Activated T-cell treated with anti-CD3 and anti-CD28 coated beads for 4 hours (primary cell): ENCODE data around the gene CNFN.

Experiments
- DNase-seq: peaks from one replicate; pipeline ENCODE4 v3.0.0-alpha.2; 2020

Gene CNFN

DNA sequence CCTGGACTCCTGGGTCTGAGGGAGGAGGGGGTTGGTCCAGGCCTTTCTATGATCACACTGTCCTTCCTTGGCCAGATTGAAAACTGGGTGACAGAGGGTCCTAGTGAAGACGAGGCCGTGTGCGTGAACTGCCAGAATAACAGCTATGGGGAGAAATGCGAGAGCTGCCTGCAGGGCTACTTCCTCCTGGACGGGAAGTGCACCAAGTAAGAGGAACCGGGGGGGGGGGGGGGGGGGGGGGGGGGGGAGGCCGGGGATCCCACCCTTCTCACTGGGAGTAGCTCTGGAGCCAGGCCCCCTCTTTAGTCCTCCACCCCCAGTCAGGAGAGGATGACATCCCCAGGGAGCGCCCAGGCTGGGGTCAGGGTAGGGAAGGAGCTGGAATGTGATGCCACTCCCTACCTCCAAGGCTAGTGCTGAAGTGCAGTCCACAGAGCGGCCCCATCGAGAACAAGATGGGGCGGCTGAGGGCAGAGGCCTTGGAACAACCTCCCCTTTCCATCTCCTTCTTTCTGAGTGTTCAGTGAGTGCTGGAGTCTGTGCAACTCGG, 19.4 kb downstream of the CNFN start:
- no peak for DNase-seq

DNA sequence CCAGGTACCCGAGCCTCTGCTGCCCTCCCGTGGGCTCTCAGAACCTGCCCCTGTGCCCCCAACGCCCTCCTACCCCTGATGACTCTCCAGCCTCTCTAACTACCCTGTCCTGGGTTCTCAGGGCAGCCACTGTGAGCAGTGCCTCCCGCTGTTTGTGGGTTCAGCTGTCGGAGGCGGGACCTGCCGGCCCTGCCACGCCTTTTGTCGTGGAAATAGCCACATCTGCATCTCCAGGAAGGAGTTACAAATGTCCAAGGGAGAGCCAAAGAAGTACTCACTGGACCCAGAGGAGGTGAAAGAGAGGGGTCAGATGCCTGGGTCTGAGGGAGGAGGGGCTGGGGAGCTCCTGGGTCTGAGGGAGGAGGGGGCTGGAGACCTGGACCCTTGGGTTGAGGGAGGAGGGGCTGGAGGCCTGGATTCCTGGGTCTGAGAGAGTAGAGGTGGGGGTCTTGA, 20.0 kb downstream of the CNFN start:
- no peak for DNase-seq

DNA sequence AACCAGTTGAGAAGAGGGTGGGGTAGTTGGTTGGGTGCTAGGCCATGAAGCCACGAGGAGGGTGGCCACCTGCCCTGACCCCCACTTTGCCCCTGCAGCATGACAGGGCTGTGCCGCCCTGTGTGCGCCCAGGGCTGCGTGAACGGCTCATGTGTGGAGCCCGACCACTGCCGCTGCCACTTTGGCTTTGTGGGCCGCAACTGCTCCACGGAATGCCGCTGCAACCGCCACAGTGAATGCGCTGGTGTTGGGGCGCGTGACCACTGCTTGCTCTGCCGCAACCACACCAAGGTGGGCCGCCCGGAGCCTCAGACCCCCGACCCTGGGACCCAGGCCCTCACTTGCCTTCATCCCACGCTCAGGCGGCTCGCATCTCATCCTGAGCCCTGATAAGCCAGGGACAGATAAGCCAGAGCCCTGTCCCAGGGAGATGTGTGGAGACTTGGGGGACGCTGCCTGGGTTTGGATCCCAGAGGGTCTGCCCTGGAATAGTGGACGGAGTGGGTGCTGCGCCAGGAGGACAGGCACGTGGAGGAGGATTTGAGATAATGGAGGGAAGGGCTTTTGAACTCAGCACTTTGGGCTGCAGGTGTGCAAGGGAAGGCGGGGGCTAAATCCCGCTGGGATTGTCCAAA, 20.5 kb downstream of the CNFN start:
- DNase-seq = no peak

DNA sequence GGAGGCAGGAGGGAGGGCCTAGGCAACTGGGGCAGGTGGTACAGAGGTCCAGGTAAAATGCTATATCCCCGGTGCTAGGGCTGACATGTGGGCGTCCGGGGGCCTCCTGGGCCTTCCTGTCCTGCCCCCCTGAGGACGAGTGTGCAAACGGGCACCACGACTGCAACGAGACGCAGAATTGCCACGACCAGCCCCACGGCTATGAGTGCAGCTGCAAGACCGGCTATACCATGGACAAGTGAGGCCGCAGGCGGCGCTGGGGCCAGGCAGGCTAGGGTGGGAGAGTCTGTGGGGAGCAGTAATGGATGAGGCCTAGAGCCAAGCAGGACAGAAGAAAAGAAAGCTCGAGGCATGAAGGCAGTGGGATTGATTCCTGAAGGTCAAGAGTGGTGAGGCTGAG, 21.3 kb downstream of the CNFN start:
- no peak for DNase-seq

DNA sequence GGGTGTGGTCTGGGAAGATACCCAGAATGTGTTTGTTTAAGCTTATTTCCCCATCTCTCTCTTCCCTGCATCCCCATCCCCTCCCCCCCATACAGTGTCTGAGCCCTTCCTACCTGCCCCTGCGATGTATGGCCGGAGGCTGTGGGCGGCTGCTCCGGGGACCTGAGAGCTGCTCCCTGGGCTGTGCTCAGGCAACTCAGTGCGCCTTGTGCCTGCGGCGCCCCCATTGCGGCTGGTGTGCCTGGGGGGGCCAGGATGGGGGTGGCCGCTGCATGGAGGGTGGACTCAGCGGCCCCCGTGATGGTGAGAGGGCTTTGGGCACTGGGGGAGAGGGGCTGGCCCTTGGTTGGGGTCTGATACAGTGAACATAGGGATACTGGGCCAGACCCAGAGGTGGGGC, 21.7 kb downstream of the CNFN start:
- DNase-seq = no peak

DNA sequence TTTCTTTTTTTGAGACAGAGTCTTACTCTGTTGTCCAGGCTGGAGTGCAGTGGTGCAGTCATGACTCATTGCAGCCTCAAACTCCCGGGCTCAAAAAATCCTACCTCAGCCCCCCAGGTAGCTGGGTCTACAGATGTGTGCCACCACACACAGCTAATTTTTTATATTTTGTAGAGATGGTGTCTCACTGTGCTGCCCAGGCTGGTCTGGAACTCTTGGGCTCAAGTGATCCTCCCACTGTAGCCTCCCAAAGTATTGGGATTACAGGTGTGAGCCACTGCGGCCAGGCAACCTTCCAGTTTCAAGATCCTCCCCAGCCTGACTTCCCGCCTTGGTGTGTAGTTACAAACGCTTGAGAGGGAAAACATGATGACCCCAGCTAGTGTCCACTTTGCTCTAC, 22.2 kb downstream of the CNFN start:
- no peak for DNase-seq

DNA sequence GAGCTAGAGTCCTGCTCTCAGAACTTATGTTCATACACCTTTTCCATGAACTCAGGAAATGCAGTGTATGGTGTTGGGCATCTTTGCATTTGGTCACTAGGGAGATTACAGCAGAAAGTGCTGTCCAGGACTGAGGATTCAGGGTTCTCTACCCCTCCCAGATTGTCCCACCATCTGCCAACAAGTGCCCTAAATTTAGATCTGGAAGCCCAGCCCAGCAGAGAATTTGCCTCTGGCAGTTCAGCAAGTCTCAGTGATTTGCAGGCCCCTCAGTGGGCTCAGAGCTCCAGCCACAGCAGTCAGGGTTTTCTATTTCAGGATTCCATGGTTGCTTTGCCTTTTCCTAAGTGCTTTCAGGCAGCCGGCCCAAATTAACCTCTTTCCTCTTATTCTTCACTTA, 23.4 kb downstream of the CNFN start:
- DNase-seq = no peak

DNA sequence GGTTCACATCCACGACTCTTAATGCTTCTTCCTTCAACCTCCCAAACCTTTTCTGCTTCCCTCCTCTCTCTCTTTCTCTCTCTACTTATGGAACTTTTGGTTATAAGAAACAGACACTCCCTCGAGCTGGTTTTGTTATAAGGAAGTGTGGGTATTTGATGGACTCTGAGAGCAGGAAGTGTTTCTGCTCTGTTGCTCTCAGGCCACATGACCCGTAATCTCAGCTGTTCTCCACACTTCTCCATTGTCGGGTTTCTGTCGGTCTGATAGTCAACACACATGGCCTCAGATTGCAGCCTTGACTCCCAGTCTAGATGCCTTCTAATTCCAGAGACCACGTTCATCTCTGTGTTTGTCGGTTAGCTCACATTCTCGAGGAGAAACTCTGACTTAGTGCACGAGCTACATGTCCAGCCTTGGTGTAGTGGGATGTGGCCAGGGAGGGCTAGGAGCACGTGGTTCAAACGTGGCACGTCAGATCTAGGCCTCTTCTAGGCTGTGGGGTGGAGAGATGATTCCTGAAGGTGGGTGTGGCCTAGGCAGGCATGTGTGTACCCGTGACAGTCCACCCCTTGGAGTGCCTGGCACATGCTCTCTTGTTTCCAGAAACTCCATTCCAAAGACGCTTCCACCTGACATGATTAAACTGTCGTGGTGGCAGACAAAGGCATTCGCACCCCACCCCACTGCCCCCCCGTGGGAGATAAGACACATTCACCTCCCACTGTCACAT, 26.3 kb downstream of the CNFN start:
- no peak for DNase-seq

DNA sequence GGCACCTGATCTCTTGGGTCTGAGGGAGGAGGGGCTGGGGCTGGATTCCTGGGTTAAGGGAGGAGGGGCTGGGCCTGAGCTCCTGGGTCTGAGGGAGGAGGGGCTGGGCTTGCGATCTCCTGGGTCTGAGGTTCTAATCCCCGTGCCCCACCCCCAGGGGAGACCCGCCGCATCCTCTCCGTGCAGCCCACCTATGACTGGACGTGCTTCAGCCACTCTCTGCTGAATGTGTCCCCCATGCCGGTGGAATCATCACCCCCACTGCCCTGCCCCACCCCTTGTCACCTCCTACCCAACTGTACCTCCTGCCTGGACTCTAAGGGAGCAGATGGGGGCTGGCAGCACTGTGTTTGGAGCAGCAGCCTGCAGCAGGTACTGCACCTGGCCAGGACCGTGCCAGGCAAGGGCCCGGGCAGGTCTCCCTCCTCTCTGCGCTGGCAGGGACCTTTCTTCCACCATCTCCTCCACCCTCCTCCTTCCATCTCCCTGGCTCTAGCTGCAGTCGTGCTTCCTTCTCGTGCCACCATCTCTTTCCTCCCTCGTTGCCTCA, 27.1 kb downstream of the CNFN start:
- no peak for DNase-seq

DNA sequence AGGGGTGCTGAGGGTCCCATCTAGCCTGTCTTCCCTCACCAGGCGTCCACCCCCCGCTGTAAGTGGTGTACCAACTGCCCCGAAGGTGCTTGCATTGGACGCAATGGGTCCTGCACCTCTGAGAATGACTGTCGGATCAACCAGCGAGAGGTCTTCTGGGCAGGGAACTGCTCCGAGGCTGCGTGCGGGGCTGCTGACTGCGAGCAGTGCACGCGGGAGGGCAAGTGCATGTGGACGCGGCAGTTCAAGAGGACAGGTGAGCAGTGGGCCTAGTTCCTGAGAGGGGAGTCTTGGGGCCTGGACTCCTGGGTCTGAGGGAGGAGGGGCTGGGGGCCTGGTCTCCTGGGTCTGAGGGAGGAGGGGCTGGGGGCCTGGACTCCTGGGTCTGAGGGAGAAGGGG, 27.8 kb downstream of the CNFN start:
- DNase-seq = no peak

DNA sequence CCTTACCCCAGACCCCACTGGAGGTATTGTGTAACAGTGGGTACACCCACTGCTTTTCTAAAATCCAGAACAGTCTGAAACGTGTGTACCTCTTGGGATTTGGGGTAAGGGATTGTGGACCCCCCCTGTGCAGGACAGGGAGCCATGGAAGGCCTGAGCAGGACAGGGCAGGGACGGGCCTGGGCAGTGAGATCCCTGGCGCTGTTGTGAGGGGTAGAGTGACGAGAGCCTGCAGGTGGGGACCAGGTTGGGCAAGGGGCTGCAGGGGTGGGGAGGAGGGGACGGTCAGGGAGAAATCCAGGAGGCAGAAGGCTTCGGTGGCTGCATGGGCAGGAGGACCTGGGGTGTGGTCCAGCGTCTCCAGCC, 28.6 kb downstream of the CNFN start:
- no peak for DNase-seq

DNA sequence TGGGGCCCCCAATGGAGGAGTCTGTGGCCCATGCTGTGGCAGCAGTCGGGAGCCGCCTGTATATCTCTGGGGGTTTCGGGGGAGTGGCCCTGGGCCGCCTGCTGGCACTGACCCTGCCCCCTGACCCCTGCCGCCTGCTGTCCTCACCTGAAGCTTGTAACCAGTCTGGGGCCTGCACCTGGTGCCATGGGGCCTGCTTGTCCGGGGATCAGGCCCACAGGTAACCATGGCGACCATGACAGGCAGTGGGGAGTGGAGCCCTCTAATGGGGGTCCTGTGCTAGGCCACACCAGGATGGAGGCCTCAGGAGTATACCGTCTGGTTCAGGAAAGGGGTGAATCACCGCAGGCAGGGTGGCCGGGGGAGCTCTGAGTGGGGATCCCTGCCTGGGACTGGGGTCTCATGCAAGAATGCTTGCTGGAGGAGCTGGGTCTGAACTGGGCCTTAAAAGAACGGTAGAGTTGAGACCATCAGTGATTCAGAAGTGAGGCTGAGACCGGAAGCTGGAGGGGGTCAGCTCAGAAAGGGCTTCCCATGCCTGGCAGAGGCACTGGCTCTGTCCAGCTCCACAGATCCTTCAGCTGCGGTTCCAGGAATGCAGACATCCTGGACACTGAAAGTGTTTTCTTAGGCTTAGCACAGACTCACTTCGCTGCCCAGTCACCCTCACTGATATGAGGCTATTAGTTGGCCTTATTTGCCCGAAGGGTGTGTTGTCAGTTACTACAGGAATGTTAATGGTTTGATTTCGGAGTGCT, 29.1 kb downstream of the CNFN start:
- DNase-seq = no peak

DNA sequence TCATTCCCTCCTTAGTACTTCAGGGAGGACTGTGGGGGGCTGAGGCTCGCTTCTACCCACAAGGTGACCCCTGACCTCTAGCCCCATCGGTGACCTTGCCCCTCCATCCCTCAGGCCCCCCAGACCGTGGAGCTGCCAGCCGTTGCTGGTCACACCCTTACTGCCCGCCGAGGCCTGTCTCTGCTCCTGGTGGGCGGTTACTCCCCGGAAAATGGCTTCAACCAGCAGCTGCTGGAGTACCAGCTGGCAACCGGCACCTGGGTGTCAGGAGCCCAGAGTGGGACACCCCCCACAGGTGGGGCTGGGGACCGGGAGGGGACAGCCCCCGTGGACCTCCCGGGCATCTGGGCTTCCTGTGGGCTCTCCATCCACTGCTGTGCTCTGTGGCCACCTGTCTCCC, 32.8 kb downstream of the CNFN start:
- DNase-seq = no peak

DNA sequence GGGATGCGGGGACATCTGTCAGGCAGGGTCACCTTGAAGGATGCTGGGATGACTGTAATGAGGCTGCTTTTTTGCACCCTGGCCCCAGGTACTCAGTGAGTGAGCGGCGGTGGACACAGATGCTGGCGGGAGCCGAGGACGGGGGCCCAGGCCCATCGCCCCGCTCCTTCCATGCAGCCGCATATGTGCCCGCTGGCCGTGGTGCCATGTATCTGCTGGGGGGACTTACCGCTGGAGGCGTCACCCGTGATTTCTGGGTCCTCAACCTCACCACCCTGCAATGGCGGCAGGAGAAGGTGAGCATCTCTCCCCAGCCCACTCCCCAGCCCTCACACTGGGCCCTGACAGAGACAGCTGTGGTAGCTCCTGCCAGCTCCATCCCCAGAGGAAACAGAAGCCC, 33.4 kb downstream of the CNFN start:
- DNase-seq = no peak

DNA sequence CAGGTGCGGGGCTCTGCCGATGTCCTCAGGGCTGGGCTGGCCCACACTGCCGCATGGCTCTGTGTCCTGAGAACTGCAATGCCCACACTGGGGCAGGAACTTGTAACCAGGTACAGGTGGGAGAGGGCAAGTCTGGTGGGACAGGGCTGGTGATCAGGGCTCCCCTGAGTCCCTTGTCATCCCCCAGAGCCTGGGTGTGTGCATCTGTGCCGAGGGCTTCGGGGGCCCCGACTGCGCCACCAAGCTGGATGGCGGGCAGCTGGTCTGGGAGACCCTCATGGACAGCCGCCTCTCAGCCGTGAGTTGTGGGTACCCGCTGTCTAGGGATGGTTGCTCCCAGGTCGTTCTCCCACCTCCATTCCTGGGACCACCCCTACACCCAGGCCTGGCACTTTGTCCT, 34.2 kb downstream of the CNFN start:
- DNase-seq = no peak

DNA sequence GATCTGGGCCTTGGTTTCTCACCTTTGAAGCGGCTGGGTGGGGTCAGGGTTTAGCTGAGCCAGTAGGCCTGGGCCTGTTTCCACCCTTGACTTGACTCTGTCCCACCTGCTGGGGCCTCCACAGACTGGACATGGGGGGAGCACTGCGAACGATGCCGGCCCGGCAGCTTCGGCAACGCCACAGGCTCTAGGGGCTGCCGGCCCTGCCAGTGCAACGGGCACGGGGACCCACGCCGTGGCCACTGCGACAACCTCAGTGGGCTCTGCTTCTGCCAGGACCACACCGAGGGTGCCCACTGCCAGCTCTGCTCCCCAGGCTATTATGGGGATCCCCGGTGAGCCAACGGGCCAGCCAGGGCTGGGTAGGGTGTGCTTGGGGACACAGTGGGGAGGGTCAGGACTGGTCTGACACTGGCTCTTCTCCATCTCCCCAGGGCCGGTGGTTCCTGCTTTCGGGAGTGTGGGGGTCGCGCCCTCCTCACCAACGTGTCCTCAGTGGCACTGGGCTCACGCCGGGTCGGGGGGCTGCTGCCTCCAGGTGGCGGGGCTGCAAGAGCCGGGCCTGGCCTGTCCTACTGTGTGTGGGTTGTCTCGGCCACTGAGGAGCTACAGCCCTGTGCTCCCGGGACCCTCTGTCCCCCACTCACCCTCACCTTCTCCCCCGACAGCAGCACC, 36.6 kb downstream of the CNFN start:
- no peak for DNase-seq

DNA sequence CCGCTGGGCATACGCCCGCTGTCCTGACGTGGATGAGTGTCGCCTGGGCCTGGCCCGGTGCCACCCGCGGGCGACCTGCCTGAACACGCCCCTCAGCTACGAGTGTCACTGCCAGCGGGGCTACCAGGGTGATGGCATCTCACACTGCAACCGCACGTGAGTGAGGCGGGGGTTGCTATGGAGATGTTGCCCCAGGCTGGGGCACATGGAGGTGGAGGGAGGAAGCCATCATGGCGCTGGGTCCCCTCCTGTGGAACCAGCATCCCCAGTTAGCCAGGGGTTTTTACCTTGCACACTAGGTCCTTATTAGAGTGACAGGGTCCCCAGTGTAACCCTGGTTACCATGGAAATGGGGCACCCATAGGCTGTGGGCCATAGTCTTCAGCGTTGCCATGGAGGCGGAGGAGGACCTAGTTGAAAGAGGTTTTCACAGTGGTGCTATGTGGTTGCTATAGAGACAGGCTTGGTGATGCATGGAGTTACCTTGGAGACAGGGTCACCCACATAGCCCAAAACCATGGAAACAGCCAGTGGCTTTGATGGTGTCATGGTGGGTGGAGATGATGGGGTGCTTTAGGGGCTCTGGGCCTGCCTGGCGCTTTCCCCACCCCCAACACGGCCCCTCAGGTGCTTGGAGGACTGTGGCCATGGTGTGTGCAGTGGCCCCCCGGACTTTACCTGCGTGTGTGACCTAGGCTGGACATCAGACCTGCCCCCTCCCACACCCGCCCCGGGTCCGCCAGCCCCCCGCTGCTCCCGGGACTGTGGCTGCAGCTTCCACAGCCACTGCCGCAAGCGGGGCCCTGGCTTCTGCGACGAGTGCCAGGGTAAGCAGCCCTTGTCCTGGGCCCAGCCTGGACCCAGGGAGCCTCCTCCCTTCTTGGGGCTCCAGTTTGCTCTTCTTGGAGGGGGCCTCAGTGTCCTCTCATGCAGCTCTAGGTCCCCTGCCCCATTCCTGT, 37.5 kb downstream of the CNFN start:
- DNase-seq = no peak

DNA sequence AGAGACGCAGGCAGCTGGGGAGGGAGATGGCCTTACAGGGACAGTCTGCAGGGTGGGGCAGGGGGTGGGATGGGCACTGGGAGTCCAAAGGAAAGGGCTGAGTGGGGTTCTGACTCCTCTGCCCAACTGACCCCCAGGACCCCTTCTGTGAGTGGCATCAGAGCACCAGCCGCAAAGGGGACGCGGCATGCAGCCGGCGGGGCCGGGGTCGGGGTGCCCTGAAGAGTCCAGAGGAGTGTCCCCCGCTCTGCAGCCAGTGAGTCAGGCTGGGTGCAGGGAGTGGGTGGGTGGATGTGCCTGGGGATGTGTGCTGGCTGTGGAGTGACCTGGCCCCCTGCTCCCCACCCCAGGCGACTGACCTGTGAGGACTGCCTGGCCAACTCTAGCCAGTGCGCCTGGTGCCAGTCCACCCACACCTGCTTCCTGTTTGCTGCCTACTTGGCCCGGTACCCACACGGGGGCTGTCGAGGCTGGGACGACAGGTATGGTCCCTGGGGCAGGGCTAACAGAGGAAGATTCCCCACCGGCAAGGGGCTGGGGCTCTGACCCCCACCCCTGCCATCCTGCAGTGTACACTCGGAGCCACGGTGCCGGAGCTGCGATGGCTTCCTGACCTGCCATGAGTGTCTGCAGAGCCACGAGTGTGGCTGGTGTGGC, 38.9 kb downstream of the CNFN start:
- no peak for DNase-seq

DNA sequence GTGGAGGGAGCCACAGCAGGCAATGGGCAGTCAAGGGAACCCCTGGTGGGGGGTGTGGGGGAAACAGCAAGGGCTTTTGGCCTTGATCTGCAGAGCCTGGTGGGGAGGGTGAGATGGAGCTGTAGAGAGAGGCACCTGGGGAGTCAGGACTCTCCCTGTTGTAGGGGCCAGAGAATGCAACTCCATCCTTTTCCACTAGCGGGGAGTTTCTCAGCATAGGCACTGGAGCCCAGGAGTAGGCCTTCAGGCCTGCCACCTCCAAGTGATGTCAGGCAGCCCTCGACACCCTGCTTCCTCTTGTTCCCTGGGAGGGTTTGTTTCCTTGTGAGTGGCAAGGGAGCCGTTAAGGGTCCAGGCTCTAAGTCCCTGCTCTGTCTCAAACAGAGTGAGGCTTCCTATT, 39.7 kb downstream of the CNFN start:
- no peak for DNase-seq

DNA sequence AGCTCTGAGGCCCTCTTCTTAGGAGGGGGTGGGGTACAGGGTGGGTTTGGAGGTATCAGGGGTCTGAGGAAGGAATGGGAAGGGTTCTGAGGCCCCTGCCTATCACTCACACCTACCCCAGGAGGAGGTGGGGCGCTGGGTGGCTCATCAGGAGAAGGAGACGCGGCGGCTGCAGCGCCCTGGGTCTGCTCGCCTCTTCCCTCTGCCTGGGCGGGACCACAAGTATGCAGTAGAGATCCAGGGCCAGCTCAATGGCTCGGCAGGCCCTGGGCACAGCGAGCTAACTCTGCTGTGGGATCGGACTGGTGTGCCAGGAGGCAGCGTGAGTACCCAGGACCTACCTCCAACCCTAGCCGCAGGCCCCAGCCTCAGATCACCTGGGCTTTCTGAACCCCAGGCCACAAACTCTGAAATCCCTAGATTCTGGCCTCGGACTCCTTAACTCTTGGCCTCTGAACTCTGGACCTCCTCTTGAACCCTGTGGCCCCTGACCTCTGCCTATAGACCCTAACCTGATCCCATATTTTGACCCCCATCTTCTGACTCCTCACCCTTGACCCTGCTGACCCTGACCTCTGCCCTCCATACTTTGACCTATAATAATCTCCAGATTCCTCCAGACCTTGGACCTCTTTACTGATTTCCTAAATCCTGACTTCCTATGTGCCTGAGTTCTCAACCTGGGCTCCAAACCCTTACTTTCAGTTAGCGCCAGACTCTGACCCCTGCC, 40.6 kb downstream of the CNFN start:
- no peak for DNase-seq

DNA sequence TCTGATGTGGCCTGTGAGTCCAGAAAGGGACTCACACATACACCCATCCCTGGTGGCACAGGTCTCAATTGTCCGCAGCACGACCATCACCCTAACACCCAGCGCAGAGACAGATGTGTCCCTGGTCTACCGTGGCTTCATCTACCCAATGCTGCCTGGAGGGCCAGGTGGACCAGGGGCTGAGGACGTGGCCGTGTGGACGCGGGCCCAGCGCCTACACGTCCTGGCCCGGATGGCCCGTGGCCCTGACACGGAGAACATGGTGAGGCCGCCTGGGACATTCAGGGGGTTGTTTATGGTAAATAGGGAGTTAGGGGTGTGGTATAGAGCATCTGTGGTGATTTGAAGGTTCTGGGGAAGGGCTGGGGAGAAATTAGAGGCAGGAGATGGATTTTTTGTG, 41.9 kb downstream of the CNFN start:
- no peak for DNase-seq
